ENCODE measurements around the gene C20orf96.

Gene C20orf96

DNA sequence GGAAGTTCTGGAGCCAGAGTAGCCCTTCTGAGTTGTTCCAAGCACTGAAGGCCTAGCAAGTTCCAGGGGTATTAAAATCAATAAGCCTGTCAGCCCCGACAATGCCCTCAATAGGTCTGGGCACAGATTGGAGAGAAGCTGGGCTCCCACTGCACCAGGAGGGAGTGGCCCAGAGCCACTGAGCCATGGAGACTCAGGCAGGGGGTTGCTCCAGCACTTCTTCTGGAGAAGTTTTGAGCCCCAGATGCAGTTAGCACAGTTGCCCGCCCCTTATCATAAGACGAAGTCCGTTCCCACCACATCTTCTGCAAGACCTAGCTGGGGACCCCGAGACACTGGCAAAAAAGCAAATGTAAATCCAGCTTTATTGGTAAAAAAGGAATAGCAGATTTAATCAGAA lies 20.0 kb downstream of the C20orf96 start:
- Histone ChIP-seq H3K4ac (ENCODE audit: low read length) (no peak overlapping the region), H3K23ac (ENCODE audit: low read depth, low read length, poor library complexity) (no peak overlapping the region), H2BK5ac (ENCODE audit: low read length) (no peak overlapping the region), H3K4me2 (ENCODE audit: insufficient read depth, low read length, poor library complexity, severe bottlenecking) (no peak overlapping the region), H3K18ac (ENCODE audit: low read length) (no peak overlapping the region), H3K9me3 (replicated peaks in 1 of 2; ENCODE audit: control insufficient read depth in 2 of 2, insufficient read depth in 1 of 2, low read depth in 1 of 2, low read length in 2 of 2) (peaks cover 0 to 1% of the 10 kb centered on the region in 2 donors), H2BK15ac (ENCODE audit: low read length) (no peak overlapping the region), H3K27me3 (ENCODE audit: control insufficient read depth in 3 of 3, insufficient read depth in 3 of 3, low read depth in 1 of 3, low read length in 3 of 3) (peaks cover 0 to 2% (median 0%) of the 10 kb centered on the region in 3 experiments), H4K8ac (ENCODE audit: low read depth, low read length) (no peak overlapping the region), H3K4me1 (ENCODE audit: control insufficient read depth in 2 of 2, insufficient read depth in 1 of 2, low read depth in 1 of 2, low read length in 2 of 2) (peaks cover 0 to 4% of the 10 kb centered on the region in 2 donors), H3K14ac (ENCODE audit: low read length) (no peak overlapping the region), H2BK12ac (ENCODE audit: low read length) (no peak overlapping the region), H2BK120ac (ENCODE audit: low read depth, low read length) (no peak overlapping the region), H3K36me3 (replicated peaks in 1 of 2; ENCODE audit: control insufficient read depth in 2 of 2, insufficient read depth in 2 of 2, low read length in 2 of 2) (peaks cover 5 to 44% of the 10 kb centered on the region in 2 donors), H2AFZ (ENCODE audit: low read length) (no peak overlapping the region), H2AK5ac (ENCODE audit: low read depth, low read length) (no peak overlapping the region), H4K91ac (ENCODE audit: low read depth, low read length, poor library complexity) (no peak overlapping the region), H3K4me3 (ENCODE audit: low read length in 2 of 2) (no peak overlapping the region), H3K9ac (ENCODE audit: low read depth, low read length, poor library complexity) (no peak overlapping the region), H3K79me1 (ENCODE audit: low read depth, low read length) (no peaks in the 10 kb centered on the region), H3K27ac (replicated peaks; ENCODE audit: low read length) (no peak overlapping the region)
- no peak for DNase-seq (ENCODE audit: low spot score)
- no CpG with 5 or more reads among the region's 5 CpGs for WGBS, 2 donors (ENCODE audit: extremely low coverage in 2 of 2, insufficient read length in 2 of 2, insufficient replicate concordance in 1 of 2)

DNA sequence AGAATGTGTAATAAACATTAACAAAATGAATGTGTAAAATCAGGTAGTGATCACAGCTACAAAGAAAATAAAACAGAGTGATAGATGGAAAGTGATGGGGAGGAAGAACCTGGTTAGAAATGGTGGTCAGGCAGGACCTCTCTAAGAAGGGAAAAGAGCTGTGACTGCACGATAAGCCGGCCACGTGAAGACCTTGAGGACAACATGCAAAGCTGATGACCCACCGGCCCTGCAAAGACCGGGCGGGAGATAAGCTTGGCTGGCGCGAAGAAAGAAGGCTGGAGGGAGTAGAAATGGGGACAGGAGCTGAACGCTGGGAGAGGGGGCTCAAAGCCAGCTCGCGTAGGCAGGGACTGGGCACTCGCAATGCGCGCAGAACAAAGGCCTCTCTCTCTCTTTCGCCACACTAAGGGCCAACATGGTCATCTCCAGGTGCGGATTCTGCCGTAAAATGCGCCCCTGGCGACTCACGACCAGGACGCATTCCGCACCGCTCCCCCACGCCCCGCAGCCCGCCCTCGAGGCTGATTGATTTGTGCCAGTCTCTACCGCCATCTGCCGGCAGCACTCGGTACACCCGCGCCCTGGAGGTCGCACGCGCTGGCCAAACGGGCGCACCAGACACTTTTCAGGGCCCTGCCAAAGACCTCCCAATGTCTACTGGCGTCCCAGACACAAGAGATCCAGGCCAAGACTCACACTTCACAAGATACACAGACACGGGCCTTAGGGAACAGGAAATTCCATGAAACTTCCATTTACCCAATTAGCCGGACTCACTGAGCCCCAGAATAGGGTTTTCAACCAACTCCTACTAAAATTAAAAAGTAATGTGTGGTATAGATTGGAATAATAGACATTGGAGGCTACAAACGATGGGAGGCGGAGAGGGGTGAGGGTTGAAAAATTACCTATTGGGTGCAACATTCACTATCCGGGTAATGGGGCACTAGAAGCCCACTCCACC lies 23.7 kb downstream of the C20orf96 start:
- Histone ChIP-seq H3K4me1 (ENCODE audit: control insufficient read depth in 2 of 2, insufficient read depth in 1 of 2, low read depth in 1 of 2, low read length in 2 of 2) (peaks cover 0 to 4% of the 10 kb centered on the region in 2 donors), H2BK12ac (ENCODE audit: low read length) (no peak overlapping the region), H3K79me1 (ENCODE audit: low read depth, low read length) (no peaks in the 10 kb centered on the region), H3K36me3 (replicated peaks in 1 of 2; ENCODE audit: control insufficient read depth in 2 of 2, insufficient read depth in 2 of 2, low read length in 2 of 2) (peaks cover 0 to 14% of the 10 kb centered on the region in 2 donors), H3K4me3 (ENCODE audit: low read length in 2 of 2) (peak overlapping the region; percentile 29 to 56), H2BK120ac (ENCODE audit: low read depth, low read length) (peak overlapping the region; percentile 83), H3K4ac (ENCODE audit: low read length) (no peak overlapping the region), H2AK5ac (ENCODE audit: low read depth, low read length) (no peak overlapping the region), H3K27me3 (ENCODE audit: control insufficient read depth in 3 of 3, insufficient read depth in 3 of 3, low read depth in 1 of 3, low read length in 3 of 3) (peaks cover 0 to 2% (median 0%) of the 10 kb centered on the region in 3 experiments), H3K9ac (ENCODE audit: low read depth, low read length, poor library complexity) (peak overlapping the region; percentile 55), H3K27ac (replicated peaks; ENCODE audit: low read length) (no peak overlapping the region), H3K23ac (ENCODE audit: low read depth, low read length, poor library complexity) (peak overlapping the region; percentile 45), H4K8ac (ENCODE audit: low read depth, low read length) (no peak overlapping the region), H3K9me3 (replicated peaks in 1 of 2; ENCODE audit: control insufficient read depth in 2 of 2, insufficient read depth in 1 of 2, low read depth in 1 of 2, low read length in 2 of 2) (no peaks in the 10 kb centered on the region), H2AFZ (ENCODE audit: low read length) (peak overlapping the region; percentile 91), H3K14ac (ENCODE audit: low read length) (no peak overlapping the region), H3K18ac (ENCODE audit: low read length) (peak overlapping the region; percentile 80), H3K4me2 (ENCODE audit: insufficient read depth, low read length, poor library complexity, severe bottlenecking) (peak overlapping the region; percentile 50), H2BK15ac (ENCODE audit: low read length) (no peak overlapping the region), H4K91ac (ENCODE audit: low read depth, low read length, poor library complexity) (no peak overlapping the region), H2BK5ac (ENCODE audit: low read length) (no peak overlapping the region)
- DNase-seq (ENCODE audit: low spot score): peak; percentile 87
- 100% methylated on average over 2 of the region's 43 CpGs; no CpG with 5 or more reads in 1 of the 2 donors for WGBS, 2 donors (ENCODE audit: extremely low coverage in 2 of 2, insufficient read length in 2 of 2, insufficient replicate concordance in 1 of 2)

DNA sequence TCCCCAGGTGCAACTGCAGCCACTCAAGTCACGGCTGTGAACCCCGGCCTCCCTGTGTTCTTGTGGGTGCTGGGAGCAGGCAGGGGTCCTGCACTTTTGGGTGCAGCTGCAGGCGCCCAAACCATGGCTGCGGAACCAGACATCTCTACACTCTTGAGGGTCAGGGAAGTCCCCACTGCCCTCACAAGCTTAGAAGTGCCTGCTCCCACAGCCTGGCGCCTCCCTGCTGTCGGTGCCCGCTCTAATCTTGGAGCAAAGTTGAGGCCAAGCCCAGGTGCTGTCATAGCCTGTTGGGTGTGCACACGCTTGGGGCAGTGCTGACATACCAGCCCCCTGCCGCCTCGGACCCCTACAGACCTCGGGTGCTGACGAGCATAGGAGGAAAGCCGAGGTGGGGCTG lies 26.8 kb downstream of the C20orf96 start:
- no peak overlapping the region for H3K4ac ChIP-seq (ENCODE audit: low read length)
- H4K8ac ChIP-seq (ENCODE audit: low read depth, low read length): no peak overlapping the region
- peak overlapping the region; percentile 31 for H3K14ac ChIP-seq (ENCODE audit: low read length)
- no peaks in the 10 kb centered on the region for H3K9me3 ChIP-seq (replicated peaks in 1 of 2; ENCODE audit: control insufficient read depth in 2 of 2, insufficient read depth in 1 of 2, low read depth in 1 of 2, low read length in 2 of 2)
- H3K27me3 ChIP-seq (ENCODE audit: control insufficient read depth in 3 of 3, insufficient read depth in 3 of 3, low read depth in 1 of 3, low read length in 3 of 3): peaks cover 0 to 2% (median 0%) of the 10 kb centered on the region in 3 experiments
- no peak overlapping the region for H2BK120ac ChIP-seq (ENCODE audit: low read depth, low read length)
- peak overlapping the region; percentile 58 for H2BK12ac ChIP-seq (ENCODE audit: low read length)
- no peak overlapping the region for H2BK5ac ChIP-seq (ENCODE audit: low read length)
- H3K4me1 ChIP-seq (ENCODE audit: control insufficient read depth in 2 of 2, insufficient read depth in 1 of 2, low read depth in 1 of 2, low read length in 2 of 2): peaks cover 0 to 4% of the 10 kb centered on the region in 2 donors
- peak overlapping the region; percentile 72 for H2AFZ ChIP-seq (ENCODE audit: low read length)
- no CpG with 5 or more reads among the region's 13 CpGs for WGBS, 2 donors (ENCODE audit: extremely low coverage in 2 of 2, insufficient read length in 2 of 2, insufficient replicate concordance in 1 of 2)
- H3K23ac ChIP-seq (ENCODE audit: low read depth, low read length, poor library complexity): peak overlapping the region; percentile 85
- no peak overlapping the region for H3K4me2 ChIP-seq (ENCODE audit: insufficient read depth, low read length, poor library complexity, severe bottlenecking)
- no peak overlapping the region for H3K4me3 ChIP-seq (ENCODE audit: low read length in 2 of 2)
- peak overlapping the region; percentile 85 for H3K18ac ChIP-seq (ENCODE audit: low read length)
- H3K36me3 ChIP-seq (replicated peaks in 1 of 2; ENCODE audit: control insufficient read depth in 2 of 2, insufficient read depth in 2 of 2, low read length in 2 of 2): no peaks in the 10 kb centered on the region
- no peak for DNase-seq (ENCODE audit: low spot score)
- no peak overlapping the region for H3K27ac ChIP-seq (replicated peaks; ENCODE audit: low read length)
- H3K79me1 ChIP-seq (ENCODE audit: low read depth, low read length): no peaks in the 10 kb centered on the region
- no peak overlapping the region for H3K9ac ChIP-seq (ENCODE audit: low read depth, low read length, poor library complexity)
- peak overlapping the region; percentile 89 for H2BK15ac ChIP-seq (ENCODE audit: low read length)
- no peak overlapping the region for H4K91ac ChIP-seq (ENCODE audit: low read depth, low read length, poor library complexity)
- peak overlapping the region; percentile 46 for H2AK5ac ChIP-seq (ENCODE audit: low read depth, low read length)

DNA sequence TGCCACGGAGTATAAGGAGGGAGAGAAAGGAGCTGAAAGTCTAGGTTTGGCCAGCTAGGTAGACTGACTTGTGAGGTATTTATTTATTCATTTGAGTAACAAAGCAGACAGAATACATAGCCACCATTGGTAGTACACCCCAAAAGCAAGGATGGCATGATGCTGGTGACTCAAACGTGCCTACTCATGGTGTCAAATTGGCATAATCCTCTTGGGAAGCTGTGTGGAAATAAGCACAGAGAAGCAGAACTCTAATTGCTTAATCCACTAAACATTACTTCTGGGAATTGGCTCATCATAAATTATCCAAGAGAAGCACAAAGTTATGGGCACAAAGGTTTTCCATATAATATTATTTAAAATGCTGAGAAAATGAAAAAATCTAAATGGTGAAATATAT lies 30.6 kb downstream of the C20orf96 start:
- Histone ChIP-seq H3K4ac (ENCODE audit: low read length) (no peak overlapping the region), H2BK12ac (ENCODE audit: low read length) (no peak overlapping the region), H3K27ac (replicated peaks; ENCODE audit: low read length) (no peak overlapping the region), H3K18ac (ENCODE audit: low read length) (no peak overlapping the region), H3K27me3 (ENCODE audit: control insufficient read depth in 3 of 3, insufficient read depth in 3 of 3, low read depth in 1 of 3, low read length in 3 of 3) (peaks cover 0 to 21% (median 5%) of the 10 kb centered on the region in 3 experiments), H4K91ac (ENCODE audit: low read depth, low read length, poor library complexity) (no peak overlapping the region), H3K36me3 (replicated peaks in 1 of 2; ENCODE audit: control insufficient read depth in 2 of 2, insufficient read depth in 2 of 2, low read length in 2 of 2) (no peaks in the 10 kb centered on the region), H3K4me1 (ENCODE audit: control insufficient read depth in 2 of 2, insufficient read depth in 1 of 2, low read depth in 1 of 2, low read length in 2 of 2) (no peaks in the 10 kb centered on the region), H3K9ac (ENCODE audit: low read depth, low read length, poor library complexity) (no peak overlapping the region), H3K79me1 (ENCODE audit: low read depth, low read length) (no peaks in the 10 kb centered on the region), H2AFZ (ENCODE audit: low read length) (no peak overlapping the region), H2AK5ac (ENCODE audit: low read depth, low read length) (no peak overlapping the region), H3K9me3 (replicated peaks in 1 of 2; ENCODE audit: control insufficient read depth in 2 of 2, insufficient read depth in 1 of 2, low read depth in 1 of 2, low read length in 2 of 2) (no peaks in the 10 kb centered on the region), H3K4me2 (ENCODE audit: insufficient read depth, low read length, poor library complexity, severe bottlenecking) (no peak overlapping the region), H3K14ac (ENCODE audit: low read length) (no peak overlapping the region), H2BK120ac (ENCODE audit: low read depth, low read length) (no peak overlapping the region), H2BK15ac (ENCODE audit: low read length) (no peak overlapping the region), H3K4me3 (ENCODE audit: low read length in 2 of 2) (no peak overlapping the region), H4K8ac (ENCODE audit: low read depth, low read length) (no peak overlapping the region), H2BK5ac (ENCODE audit: low read length) (no peak overlapping the region), H3K23ac (ENCODE audit: low read depth, low read length, poor library complexity) (no peak overlapping the region)
- no CpG with 5 or more reads among the region's 2 CpGs for WGBS, 2 donors (ENCODE audit: extremely low coverage in 2 of 2, insufficient read length in 2 of 2, insufficient replicate concordance in 1 of 2)
- DNase-seq (ENCODE audit: low spot score): no peak

Data from neuronal stem cell (in vitro differentiated cells).